MM.1S (cell line): ENCODE measurements around the gene ADAMTSL2.
A peak's percentile ranks its signal among the peaks of the same experiment; 100 is the strongest.

Source experiments
- DNase-seq: peaks from one replicate; pipeline ENCODE4 v3.0.0-alpha.2; 2015
- H2AFZ ChIP-seq: fragments of 300-600 bp; sonication (generic); 2 replicates; pipeline ENCODE4 v1.6.0; 2016; ENCODE audit warnings: antibody characterized with exemption, low read length
- H3F3A ChIP-seq: fragments of 300-600 bp; sonication (generic); 2 replicates; pipeline ENCODE4 v1.6.1; 2016; ENCODE audit warnings: mild to moderate bottlenecking, antibody characterized with exemption, low read length, moderate library complexity, mixed read lengths; ENCODE audit not compliant: insufficient read depth
- H3K27ac ChIP-seq: fragments of 300-600 bp; sonication (generic); 2 replicates; pipeline ENCODE4 v1.5.1; 2016; ENCODE audit warnings: mild to moderate bottlenecking, low read length
- H3K27me3 ChIP-seq: fragments of 300-600 bp; sonication (generic); replicated peaks from 2 replicates; pipeline ENCODE4 v1.6.0; 2016; ENCODE audit warnings: low read length; ENCODE audit not compliant: insufficient read depth
- H3K36me3 ChIP-seq: fragments of 300-600 bp; sonication (generic); replicated peaks from 2 replicates; pipeline ENCODE4 v1.6.1; 2016; ENCODE audit warnings: mild to moderate bottlenecking, low read length, mixed read lengths; ENCODE audit not compliant: insufficient read depth
- H3K4me1 ChIP-seq: fragments of 300-600 bp; sonication (generic); 2 replicates; pipeline ENCODE4 v1.6.1; 2016; ENCODE audit warnings: low read length, mixed read lengths
- H3K4me2 ChIP-seq: fragments of 300-600 bp; sonication (generic); 2 replicates; pipeline ENCODE4 v1.6.0; 2016; ENCODE audit warnings: low read depth, low read length
- H3K4me3 ChIP-seq: fragments of 300-600 bp; sonication (generic); 2 replicates; pipeline ENCODE4 v1.5.1; 2016; ENCODE audit warnings: low read length, mixed read lengths
- H3K79me2 ChIP-seq: fragments of 300-600 bp; sonication (generic); 2 replicates; pipeline ENCODE4 v1.6.1; 2016; ENCODE audit warnings: mixed run types, low read length, mixed read lengths
- H3K9ac ChIP-seq: fragments of 300-600 bp; sonication (generic); 2 replicates; pipeline ENCODE4 v1.6.1; 2016; ENCODE audit warnings: low read length, mixed read lengths
- H3K9me2 ChIP-seq: fragments of 300-600 bp; sonication (generic); replicated peaks from 2 replicates; pipeline ENCODE4 v1.6.1; 2016; ENCODE audit warnings: mild to moderate bottlenecking, low read length, mixed read lengths; ENCODE audit not compliant: insufficient read depth
- H3K9me3 ChIP-seq: fragments of 300-600 bp; sonication (generic); replicated peaks from 2 replicates; pipeline ENCODE4 v1.6.1; 2016; ENCODE audit warnings: mild to moderate bottlenecking, low read length, mixed read lengths; ENCODE audit not compliant: insufficient read depth
- H4K20me1 ChIP-seq: fragments of 300-600 bp; sonication (generic); 2 replicates; pipeline ENCODE4 v1.6.1; 2016; ENCODE audit warnings: mild to moderate bottlenecking, low read length, moderate library complexity, mixed read lengths; ENCODE audit not compliant: insufficient read depth
- CTCF ChIP-seq: fragments of 300-600 bp; sonication (generic); IDR thresholded peaks from 2 replicates; pipeline ENCODE4 v1.5.1; 2016; ENCODE audit warnings: antibody characterized with exemption, low read length, mixed read lengths
- EZH2 ChIP-seq: fragments of 300-600 bp; sonication (generic); optimal IDR thresholded peaks from 2 replicates; pipeline ENCODE3; 2017; ENCODE audit warnings: low read depth, mild to moderate bottlenecking, antibody characterized with exemption, low read length, mixed read lengths
- EZH2phosphoT487 ChIP-seq: fragments of 300-600 bp; sonication (generic); IDR thresholded peaks from 2 replicates; pipeline ENCODE4 v1.6.1; 2018; ENCODE audit warnings: antibody characterized with exemption, low read length

The ADAMTSL2 gene

GRCh38 chr9:133616643-133617405, 82.3 kb downstream of the ADAMTSL2 start:
- Histone ChIP-seq H3K9me3 (no peaks in the 10 kb centered on the region), H3K9me2 (no peaks in the 10 kb centered on the region), H3K4me2 (no peak overlapping the region), H3F3A (no peaks in the 10 kb centered on the region), H2AFZ (no peak overlapping the region), H3K4me3 (no peak overlapping the region), H3K9ac (no peak overlapping the region), H3K27ac (no peak overlapping the region), H3K4me1 (peaks cover 7% of the 10 kb centered on the region; the same call in 1 of the 2 replicates), H4K20me1 (no peaks in the 10 kb centered on the region), H3K36me3 (no peaks in the 10 kb centered on the region), H3K79me2 (no peaks in the 10 kb centered on the region), H3K27me3 (peaks cover 99% of the 10 kb centered on the region)
- TF ChIP-seq CTCF: no peak
- TF ChIP-seq EZH2phosphoT487: no peak
- TF ChIP-seq EZH2: no peak
- DNase-seq: no peak

- TF ChIP-seq EZH2phosphoT487 (no peak), CTCF (no peak), EZH2 (no peak)
- H3K4me1 ChIP-seq: peaks cover 7% of the 10 kb centered on the region; the same call in 1 of the 2 replicates
- no peak overlapping the region for H2AFZ ChIP-seq
- no peak overlapping the region for H3K4me3 ChIP-seq
- no peak overlapping the region for H3K9ac ChIP-seq
- H3K79me2 ChIP-seq: no peaks in the 10 kb centered on the region
- peaks cover 95% of the 10 kb centered on the region for H3K27me3 ChIP-seq
- no peak overlapping the region for H3K27ac ChIP-seq
- DNase-seq: no peak
- no peaks in the 10 kb centered on the region for H3F3A ChIP-seq
- no peaks in the 10 kb centered on the region for H3K36me3 ChIP-seq
- H3K4me2 ChIP-seq: no peak overlapping the region
- no peaks in the 10 kb centered on the region for H4K20me1 ChIP-seq
- no peaks in the 10 kb centered on the region for H3K9me2 ChIP-seq
- no peaks in the 10 kb centered on the region for H3K9me3 ChIP-seq
Measured at GRCh38 chr9:133618726-133619125, 84.2 kb downstream of the ADAMTSL2 start.

GRCh38 chr9:133619791-133620190, 85.3 kb downstream of the ADAMTSL2 start:
- Histone ChIP-seq H3K9me3 (no peaks in the 10 kb centered on the region), H2AFZ (no peak overlapping the region), H3K9me2 (no peaks in the 10 kb centered on the region), H3K79me2 (no peaks in the 10 kb centered on the region), H4K20me1 (no peaks in the 10 kb centered on the region), H3K9ac (no peak overlapping the region), H3K4me3 (no peak overlapping the region), H3K4me1 (peaks cover 7% of the 10 kb centered on the region; the same call in 1 of the 2 replicates), H3K27ac (no peak overlapping the region), H3K4me2 (no peak overlapping the region), H3K36me3 (no peaks in the 10 kb centered on the region), H3F3A (no peaks in the 10 kb centered on the region), H3K27me3 (peaks cover 85% of the 10 kb centered on the region)
- DNase-seq: peak; percentile 10
- TF ChIP-seq CTCF: no peak
